HTERT RPE-1 (cell line): Measurements from ENCODE around the gene QRFP.

Experiments used
- in situ Hi-C: fragments of 300-500 bp; cut with MboI; formaldehyde crosslinking; loops from 4 replicates; pipeline ENCODE4 v1.14.3; 2020; ENCODE audit warnings: low sequenced_read_pairs

QRFP gene

GRCh38 chr9:130934246-130934645, 37.6 kb upstream of the QRFP start:
- in situ Hi-C loops: no loop called here

- in situ Hi-C loops: no loop called here
These were observed 36.8 kb upstream of the QRFP start for GRCh38 chr9:130933114-130934046.

- in situ Hi-C loops: no loop called here
These were observed 35.9 kb upstream of the QRFP start for GRCh38 chr9:130932255-130933079.

- in situ Hi-C loops: no loop called here
These were observed 35.1 kb upstream of the QRFP start for GRCh38 chr9:130931508-130932254.

- in situ Hi-C loops: no loop called here
These were observed 34.3 kb upstream of the QRFP start for GRCh38 chr9:130930804-130931349.

GRCh38 chr9:130930132-130930803, 33.7 kb upstream of the QRFP start:
- in situ Hi-C loops: no loop called here

- in situ Hi-C loops: no loop called here
These were observed 33.0 kb upstream of the QRFP start for GRCh38 chr9:130929571-130930038.

GRCh38 chr9:130927995-130928900, 31.6 kb upstream of the QRFP start:
- in situ Hi-C loops: no loop called here

GRCh38 chr9:130927338-130927737, 30.7 kb upstream of the QRFP start:
- in situ Hi-C loops: no loop called here

GRCh38 chr9:130925050-130925678, 28.6 kb upstream of the QRFP start:
- in situ Hi-C loops: no loop called here

- in situ Hi-C loops: no loop called here
These were observed 27.8 kb upstream of the QRFP start for GRCh38 chr9:130924448-130924788.

GRCh38 chr9:130923611-130924447, 27.2 kb upstream of the QRFP start:
- in situ Hi-C loops: no loop called here

GRCh38 chr9:130922893-130923610, 26.4 kb upstream of the QRFP start:
- in situ Hi-C loops: no loop called here

GRCh38 chr9:130921989-130922892, 25.6 kb upstream of the QRFP start:
- in situ Hi-C loops: no loop called here

GRCh38 chr9:130921300-130921988, 24.8 kb upstream of the QRFP start:
- in situ Hi-C loops: no loop called here
